NCI-H2107 (cell line): ENCODE results near the gene OGN.

Experiments
- DNase-seq: peaks from one replicate; lab custom pipeline; 2025; lab: John Stamatoyannopoulos, UW

Gene OGN

DNA sequence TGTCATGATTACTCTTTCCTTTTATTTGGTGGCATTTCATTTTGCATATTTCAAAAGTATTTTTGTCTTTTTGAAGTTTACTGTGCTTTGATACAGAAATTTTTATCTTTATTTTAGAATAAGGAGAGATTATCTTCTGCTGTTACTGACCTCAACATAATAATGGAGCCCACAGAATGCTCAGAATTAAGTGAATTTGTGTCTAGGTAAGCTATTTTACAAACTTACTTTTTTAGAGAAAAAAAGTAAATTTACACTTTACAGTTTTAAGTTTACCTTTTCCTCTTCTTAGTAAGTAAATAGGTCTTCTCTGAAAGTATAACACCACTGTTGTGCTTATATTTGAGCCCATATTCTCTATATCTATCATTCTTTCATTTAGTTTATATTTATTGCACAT lies 58.8 kb downstream of the OGN start:
- DNase-seq, result no peak

DNA sequence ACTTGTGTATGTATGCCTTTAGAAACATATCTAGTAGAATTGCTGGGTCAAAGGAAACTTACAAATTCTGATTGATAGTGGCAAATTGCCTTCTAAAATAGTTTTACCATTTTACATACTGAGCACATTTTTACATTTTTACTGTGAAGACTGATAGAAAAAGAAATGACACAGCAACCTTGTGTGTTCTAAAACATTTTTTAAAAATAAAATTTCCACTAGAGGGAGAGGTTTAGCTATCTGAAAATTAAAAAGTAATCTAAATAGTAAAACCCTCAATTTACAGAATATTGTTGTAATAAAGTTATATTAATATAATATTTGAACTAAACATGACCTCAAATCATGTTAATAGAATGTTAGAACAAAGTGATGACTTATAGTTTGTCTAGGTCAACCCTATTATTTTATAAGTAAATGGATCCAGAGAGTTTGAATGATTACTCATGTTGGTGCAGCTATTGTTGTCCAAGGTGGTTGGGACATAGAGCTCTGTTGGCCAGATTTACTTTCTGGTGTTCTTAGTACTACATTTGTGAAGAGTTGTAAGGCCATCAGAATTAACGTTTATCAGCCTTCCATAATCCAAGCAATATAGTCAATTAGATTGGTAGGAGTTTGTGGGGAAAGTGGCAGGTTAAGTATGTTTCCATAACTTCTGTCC lies 61.4 kb downstream of the OGN start:
- DNase-seq, result no peak

- DNase-seq, result no peak
Measured at GRCh38 chr9:92341578-92341977, 62.8 kb downstream of the OGN start.

GRCh38 chr9:92333282-92333634 lies 71.1 kb downstream of the OGN start:
- no peak for DNase-seq
